Dendritic cell treated with granulocyte-macrophage colony-stimulating factor and Interleukin-4, amounts not matched to agents 40 ng/mL and 50 ng/mL, for 4 days (primary cell): ENCODE data around the gene TEKT2.

Experiments
- H3K27ac Mint-ChIP-seq: one replicate; pipeline ENCODE4 v1.8.0; 2022; ENCODE audit warnings: mild to moderate bottlenecking, mixed read lengths
- H3K27me3 Mint-ChIP-seq: one replicate; pipeline ENCODE4 v1.8.0; 2022; ENCODE audit warnings: mild to moderate bottlenecking, mixed read lengths
- H3K36me3 Mint-ChIP-seq: one replicate; pipeline ENCODE4 v1.8.0; 2022; ENCODE audit warnings: low read depth, mixed read lengths
- H3K4me1 Mint-ChIP-seq: one replicate; pipeline ENCODE4 v1.8.0; 2022; ENCODE audit warnings: low read depth, mixed read lengths
- H3K4me3 Mint-ChIP-seq: one replicate; pipeline ENCODE4 v1.8.0; 2022; ENCODE audit warnings: mild to moderate bottlenecking, moderate library complexity, mixed read lengths
- H3K9me3 Mint-ChIP-seq: one replicate; pipeline ENCODE4 v1.8.0; 2022; ENCODE audit warnings: mixed read lengths
- intact Hi-C: fragments of 100-400 bp; cut with micrococcal nuclease; formaldehyde crosslinking; loops from one replicate; pipeline ENCODE4 v1.15.0; 2022

Gene TEKT2

GRCh38 chr1:36081926-36082485 is 1.9 kb upstream of the TEKT2 start:
- no peak overlapping the region for H3K27ac Mint-ChIP-seq
- no peaks in the 10 kb centered on the region for H3K4me1 Mint-ChIP-seq
- intact Hi-C loops = loop anchor here (10.0 kb wide), 1 partner anchor 147 kb away; the partner anchor contains the start of gene AGO3
- peaks cover 30% of the 10 kb centered on the region for H3K27me3 Mint-ChIP-seq
- no peaks in the 10 kb centered on the region for H3K9me3 Mint-ChIP-seq
- no peaks in the 10 kb centered on the region for H3K36me3 Mint-ChIP-seq
- no peak overlapping the region for H3K4me3 Mint-ChIP-seq

DNA sequence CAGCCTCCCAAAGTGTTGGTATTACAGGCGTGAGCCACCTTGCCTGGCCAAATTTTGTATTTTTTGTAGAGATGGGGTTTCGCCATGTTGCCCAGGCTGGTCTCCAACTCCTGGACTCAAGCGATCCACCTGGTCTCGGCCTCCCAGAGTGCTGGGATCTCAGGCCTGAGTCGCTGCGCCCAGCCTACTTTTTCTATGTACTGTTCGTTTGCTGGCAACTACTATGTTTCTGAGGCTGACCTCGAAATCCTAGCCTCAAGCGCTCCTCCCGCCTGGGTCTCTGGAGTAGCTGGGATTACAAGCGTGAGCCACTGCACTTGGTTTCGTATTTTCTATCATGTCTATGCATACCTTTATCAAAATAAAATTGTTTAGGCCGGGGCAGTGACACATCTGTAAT is 675 bp upstream of the TEKT2 start:
- no peaks in the 10 kb centered on the region for H3K4me1 Mint-ChIP-seq
- no peak overlapping the region for H3K4me3 Mint-ChIP-seq
- H3K9me3 Mint-ChIP-seq = no peaks in the 10 kb centered on the region
- intact Hi-C loops = loop anchor here (10.0 kb wide), 1 partner anchor 148 kb away; the partner anchor contains the start of gene AGO3
- H3K27ac Mint-ChIP-seq = no peak overlapping the region
- peaks cover 30% of the 10 kb centered on the region for H3K27me3 Mint-ChIP-seq
- H3K36me3 Mint-ChIP-seq = no peaks in the 10 kb centered on the region

DNA sequence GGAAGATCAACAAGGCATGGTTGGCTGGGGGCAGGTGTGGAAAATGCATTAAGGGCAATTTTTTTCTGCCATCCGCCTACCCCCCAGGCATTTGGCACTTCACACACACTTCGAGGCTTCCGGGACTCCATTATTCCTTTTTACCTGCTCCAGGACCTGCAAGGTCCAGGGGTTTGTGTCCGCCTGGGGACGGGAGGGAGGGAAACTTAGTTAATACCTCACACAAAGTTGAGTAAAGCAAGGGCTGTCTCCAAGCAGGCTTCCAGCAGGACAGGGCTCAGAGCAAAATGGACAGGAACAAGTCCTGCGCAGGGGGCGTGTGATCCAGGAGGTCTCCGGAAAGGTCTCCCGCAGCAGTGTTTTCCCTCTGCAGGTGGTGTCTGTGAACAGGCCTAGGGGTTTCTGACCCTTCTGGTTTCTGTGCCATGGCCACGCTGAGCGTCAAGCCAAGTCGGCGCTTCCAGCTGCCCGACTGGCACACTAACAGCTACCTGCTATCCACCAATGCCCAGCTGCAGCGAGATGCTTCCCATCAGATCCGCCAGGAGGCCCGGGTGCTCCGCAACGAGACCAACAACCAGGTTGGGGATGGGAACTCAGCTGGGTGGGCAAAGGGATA is 712 bp downstream of the TEKT2 start:
- Mint-ChIP-seq H3K27ac (peak overlapping the region; percentile 34), H3K36me3 (peaks cover 11% of the 10 kb centered on the region), H3K27me3 (peaks cover 30% of the 10 kb centered on the region), H3K9me3 (no peaks in the 10 kb centered on the region), H3K4me3 (peak overlapping the region; percentile 71), H3K4me1 (peaks cover 4% of the 10 kb centered on the region)
- intact Hi-C loops = loop anchor here (10.0 kb wide), 1 partner anchor 150 kb away; the partner anchor contains the start of gene AGO3

GRCh38 chr1:36085126-36085525 is 1.2 kb downstream of the TEKT2 start:
- Mint-ChIP-seq H3K27ac (no peak overlapping the region), H3K36me3 (peaks cover 16% of the 10 kb centered on the region), H3K9me3 (no peaks in the 10 kb centered on the region), H3K4me1 (peaks cover 10% of the 10 kb centered on the region), H3K4me3 (no peak overlapping the region), H3K27me3 (peaks cover 30% of the 10 kb centered on the region)
- intact Hi-C loops = loop anchor here (10.0 kb wide), 1 partner anchor 150 kb away; the partner anchor contains the start of gene AGO3

DNA sequence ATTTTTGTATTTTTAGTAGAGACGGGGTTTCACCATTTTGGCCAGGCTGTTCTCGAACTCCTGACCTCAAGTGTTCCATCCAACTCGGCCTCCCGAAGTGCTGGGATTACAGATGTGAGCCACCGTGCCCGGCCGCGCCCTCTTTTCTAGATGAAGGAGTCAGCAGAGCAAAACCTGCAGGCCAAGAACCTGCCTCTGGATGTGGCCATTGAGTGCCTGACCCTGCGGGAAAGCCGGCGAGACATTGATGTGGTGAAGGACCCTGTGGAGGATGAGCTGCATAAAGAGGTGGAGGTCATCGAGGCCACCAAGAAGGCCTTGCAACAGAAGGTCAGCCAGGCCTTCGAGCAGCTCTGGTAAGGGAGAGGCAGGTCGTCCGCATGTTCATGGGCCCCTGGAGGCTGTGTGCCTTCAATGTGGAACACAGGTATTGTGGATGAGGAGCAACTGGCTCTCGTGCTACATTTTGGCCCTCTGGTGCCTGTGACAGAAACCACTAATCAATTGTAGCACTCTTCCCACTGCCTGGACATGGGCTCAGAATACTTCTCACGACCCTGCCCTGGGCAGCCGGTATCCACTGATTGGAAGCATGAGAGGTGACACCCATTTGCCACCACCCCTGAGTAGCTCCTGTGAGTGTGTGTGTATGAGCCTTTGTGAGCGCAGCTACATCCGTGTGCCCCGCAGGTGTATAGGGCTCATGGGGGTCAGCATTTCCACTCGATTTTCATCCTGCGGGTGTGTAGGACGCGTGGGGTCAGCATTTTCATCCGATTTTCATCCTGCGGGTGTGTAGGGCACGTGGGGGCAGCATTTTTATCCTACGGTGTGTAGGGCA is 2.0 kb downstream of the TEKT2 start:
- Mint-ChIP-seq H3K9me3 (no peaks in the 10 kb centered on the region), H3K27me3 (peaks cover 25% of the 10 kb centered on the region), H3K4me1 (peaks cover 12% of the 10 kb centered on the region), H3K4me3 (no peak overlapping the region), H3K36me3 (peaks cover 21% of the 10 kb centered on the region), H3K27ac (no peak overlapping the region)
- intact Hi-C loops = loop anchor here (10.0 kb wide), 1 partner anchor 151 kb away; the partner anchor contains the start of gene AGO3

GRCh38 chr1:36086529-36087232 is 2.8 kb downstream of the TEKT2 start:
- Mint-ChIP-seq H3K27me3 (peaks cover 25% of the 10 kb centered on the region), H3K9me3 (no peaks in the 10 kb centered on the region), H3K36me3 (peaks cover 28% of the 10 kb centered on the region), H3K27ac (no peak overlapping the region), H3K4me3 (no peak overlapping the region), H3K4me1 (peaks cover 18% of the 10 kb centered on the region)
- intact Hi-C loops = loop anchor here (10.0 kb wide), 1 partner anchor 152 kb away; the partner anchor contains the start of gene AGO3

DNA sequence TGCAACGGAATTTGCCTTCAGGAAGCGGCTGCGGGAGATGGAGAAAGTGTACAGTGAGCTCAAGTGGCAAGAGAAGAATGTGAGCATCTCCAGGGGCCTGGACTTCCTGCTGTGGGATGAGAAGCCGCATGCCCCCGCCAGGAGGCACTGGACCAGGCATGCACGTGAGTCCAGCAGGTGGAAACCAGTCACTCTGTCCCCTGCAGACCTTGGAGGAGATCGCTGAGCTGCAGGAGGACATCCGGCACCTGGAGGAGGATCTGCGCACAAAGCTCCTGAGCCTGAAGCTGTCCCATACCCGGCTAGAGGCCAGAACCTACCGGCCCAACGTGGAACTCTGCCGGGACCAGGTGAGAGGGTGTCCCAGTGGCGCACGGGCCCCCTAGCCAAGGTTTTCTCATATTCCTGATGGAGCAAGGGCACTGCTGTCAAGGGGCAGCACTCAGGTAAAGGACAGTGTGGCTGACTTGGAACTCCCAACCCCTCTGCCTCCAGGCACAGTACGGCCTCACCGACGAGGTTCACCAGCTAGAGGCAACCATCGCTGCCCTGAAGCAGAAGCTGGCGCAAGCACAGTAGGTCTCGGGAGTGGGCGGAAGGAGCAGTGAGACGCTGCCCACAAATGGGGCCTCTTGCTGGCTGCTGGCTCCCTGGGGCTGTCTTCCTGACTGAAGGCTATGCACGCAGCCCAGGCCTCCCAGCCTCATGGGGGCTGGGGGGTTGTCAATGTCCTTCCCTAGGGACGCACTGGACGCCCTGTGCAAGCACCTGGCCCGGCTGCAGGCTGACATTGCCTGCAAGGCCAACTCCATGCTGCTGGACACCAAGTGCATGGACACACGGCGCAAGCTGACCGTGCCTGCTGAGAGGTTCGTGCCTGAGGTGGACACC is 3.6 kb downstream of the TEKT2 start:
- Mint-ChIP-seq H3K27ac (peak overlapping the region; percentile 92), H3K4me3 (no peak overlapping the region)

GRCh38 chr1:36088265-36088576 is 4.3 kb downstream of the TEKT2 start:
- intact Hi-C loops = loop anchor here (10.0 kb wide), 1 partner anchor 153 kb away; the partner anchor contains the start of gene AGO3
- Mint-ChIP-seq H3K4me3 (peak overlapping the region; percentile 82), H3K9me3 (no peaks in the 10 kb centered on the region), H3K27ac (peak overlapping the region; percentile 92), H3K36me3 (peaks cover 44% of the 10 kb centered on the region), H3K4me1 (peaks cover 33% of the 10 kb centered on the region), H3K27me3 (peaks cover 18% of the 10 kb centered on the region)

More for the DNA sequence above, 3.6 kb downstream of the TEKT2 start:
- Mint-ChIP-seq H3K27me3 (peaks cover 21% of the 10 kb centered on the region), H3K4me1 (peaks cover 26% of the 10 kb centered on the region), H3K36me3 (peaks cover 36% of the 10 kb centered on the region), H3K9me3 (no peaks in the 10 kb centered on the region)
- intact Hi-C loops = loop anchor here (10.0 kb wide), 1 partner anchor 153 kb away; the partner anchor contains the start of gene AGO3

DNA sequence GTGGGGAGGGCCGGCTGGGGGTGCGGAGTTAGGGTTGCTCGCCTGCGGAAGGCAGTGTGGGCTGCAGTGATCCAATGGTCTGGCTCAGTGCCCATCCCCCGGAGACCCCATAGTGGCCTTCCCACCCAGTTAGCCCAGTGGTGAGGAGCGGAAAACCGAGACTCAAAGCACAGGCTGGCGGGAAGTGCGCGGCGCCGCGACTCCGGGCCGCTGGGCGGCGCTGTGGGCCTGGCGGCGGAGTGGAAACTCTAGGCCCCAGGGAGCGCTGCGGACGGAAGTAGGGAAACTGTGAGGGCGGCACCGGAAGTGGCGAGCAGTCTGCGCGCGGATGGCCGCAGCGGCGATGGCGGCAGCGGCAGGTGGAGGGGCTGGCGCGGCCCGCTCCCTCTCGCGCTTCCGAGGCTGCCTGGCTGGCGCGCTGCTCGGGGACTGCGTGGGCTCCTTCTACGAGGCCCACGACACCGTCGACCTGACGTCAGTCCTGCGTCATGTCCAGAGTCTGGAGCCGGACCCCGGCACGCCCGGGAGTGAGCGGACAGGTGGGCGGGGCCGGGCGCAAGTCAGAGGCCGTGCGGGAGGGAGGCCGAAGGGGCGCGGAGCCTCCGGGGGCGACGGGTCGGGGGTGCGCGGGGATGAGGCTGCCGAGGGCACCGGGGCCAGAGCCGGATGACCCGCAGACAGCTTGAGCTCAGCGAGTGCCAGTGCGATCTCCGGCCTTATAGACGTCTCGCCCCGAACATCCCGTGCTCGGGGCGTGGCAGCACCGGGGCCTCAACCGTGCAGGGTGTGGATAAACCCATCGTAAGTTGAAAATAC is 4.9 kb downstream of the TEKT2 start, which contains the start of gene ADPRS:
Gene ADPRS (plus strand): TSS at position 316 of the 816 bp plus-strand sequence. CDS start 13 bp downstream, at position 329.
- Mint-ChIP-seq H3K27me3 (peaks cover 13% of the 10 kb centered on the region), H3K27ac (peak within 1 kb of the TSS; percentile 92), H3K36me3 (peaks cover 49% of the 10 kb centered on the region), H3K4me3 (peak within 1 kb of the TSS; percentile 82), H3K9me3 (no peaks in the 10 kb centered on the region), H3K4me1 (peaks cover 39% of the 10 kb centered on the region)
- intact Hi-C loops = loop anchor here (10.0 kb wide), 1 partner anchor 154 kb away; the partner anchor contains the start of gene AGO3

- intact Hi-C loops = loop anchor here (10.0 kb wide), 1 partner anchor 155 kb away; the partner anchor contains the start of gene AGO3
- peaks cover 7% of the 10 kb centered on the region for H3K27me3 Mint-ChIP-seq
- H3K27ac Mint-ChIP-seq = peak overlapping the region; percentile 92
- peaks cover 57% of the 10 kb centered on the region for H3K36me3 Mint-ChIP-seq
- no peaks in the 10 kb centered on the region for H3K9me3 Mint-ChIP-seq
- H3K4me1 Mint-ChIP-seq = peaks cover 47% of the 10 kb centered on the region
- H3K4me3 Mint-ChIP-seq = peak overlapping the region; percentile 82
Measured at GRCh38 chr1:36089393-36090121, 5.7 kb downstream of the TEKT2 start.

DNA sequence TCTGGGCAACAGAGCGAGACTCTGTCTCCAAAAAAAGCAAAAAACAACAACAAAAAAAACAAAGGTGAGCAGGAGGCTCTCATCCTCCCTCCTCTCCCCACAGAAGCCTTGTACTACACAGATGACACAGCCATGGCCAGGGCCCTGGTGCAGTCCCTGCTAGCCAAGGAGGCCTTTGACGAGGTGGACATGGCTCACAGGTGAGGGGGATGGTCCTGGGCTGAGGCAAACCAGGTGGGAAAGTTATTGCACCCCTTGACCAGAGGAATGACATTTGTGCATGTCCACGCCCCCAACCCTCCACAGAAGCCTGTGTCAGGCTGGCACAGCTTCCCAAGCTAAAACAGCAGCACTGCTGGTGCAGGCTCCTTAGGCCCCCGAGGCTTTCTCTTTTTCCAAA is 7.2 kb downstream of the TEKT2 start:
- H3K9me3 Mint-ChIP-seq = no peaks in the 10 kb centered on the region
- peaks cover 68% of the 10 kb centered on the region for H3K36me3 Mint-ChIP-seq
- peaks cover 61% of the 10 kb centered on the region for H3K4me1 Mint-ChIP-seq
- H3K27ac Mint-ChIP-seq = peak overlapping the region; percentile 89
- intact Hi-C loops = no loop called here
- no peaks in the 10 kb centered on the region for H3K27me3 Mint-ChIP-seq
- no peak overlapping the region for H3K4me3 Mint-ChIP-seq
